Stimulated activated CD4-positive, alpha-beta T cell treated with anti-CD3 and anti-CD28 coated beads, Interleukin-15, amount 100 ng/mL, for 24 hours (primary cell): ENCODE data around the gene CNPY2.
"Not testable (repeated sequence)": the region's sequence is repeated elsewhere in the genome, so short reads cannot be mapped to it uniquely, and the experiment has no call there.

Source experiments
- DNase-seq: peaks from one replicate; pipeline ENCODE4 v3.0.0-alpha.2; 2020

CNPY2 gene

DNA sequence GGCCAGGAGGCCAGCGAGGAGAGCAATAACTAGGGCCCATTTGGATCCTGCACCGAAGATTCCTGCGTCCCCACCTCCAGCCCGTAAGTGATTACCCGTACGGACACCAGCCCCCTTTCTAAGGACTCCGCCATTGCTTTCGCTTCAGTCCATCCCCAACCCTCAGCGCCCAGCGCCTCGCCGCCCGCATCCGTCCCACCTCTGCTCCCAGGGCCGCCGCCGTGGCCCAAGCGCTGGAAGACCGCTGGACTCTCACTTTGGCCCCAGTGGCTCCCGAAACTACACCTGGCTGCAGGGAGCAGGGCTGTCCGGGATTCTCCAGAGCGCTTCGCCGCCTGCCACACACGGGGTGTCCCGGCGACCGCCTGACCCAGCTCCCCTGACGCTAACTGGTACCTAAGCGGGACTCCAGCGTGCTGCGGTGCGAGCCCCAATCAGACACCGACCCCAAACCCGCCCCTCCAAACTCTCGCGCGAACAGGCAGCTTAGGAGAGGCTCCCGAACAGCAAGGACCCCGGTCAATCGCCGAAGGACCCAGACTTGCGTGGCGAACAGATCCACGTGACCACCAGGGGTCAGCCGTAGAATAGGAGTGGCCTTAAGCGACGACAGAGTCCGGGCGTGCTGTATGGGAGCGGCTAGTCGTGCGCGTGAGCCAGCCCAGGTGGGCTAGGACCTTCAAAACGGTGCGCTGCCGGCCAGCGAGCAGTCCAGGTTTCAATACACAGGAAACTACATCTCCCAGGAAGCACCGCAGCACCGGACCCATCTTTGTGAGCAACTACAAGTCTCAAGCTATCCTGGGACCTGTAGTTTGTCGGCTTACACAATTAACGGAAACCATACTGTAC lies at the start of gene CNPY2:
TSS of gene CNPY2 (minus strand) at position 367 of the 852 bp plus-strand sequence. CDS start 771 bp downstream, outside the sequence.
- DNase-seq, result peak; percentile 97

DNA sequence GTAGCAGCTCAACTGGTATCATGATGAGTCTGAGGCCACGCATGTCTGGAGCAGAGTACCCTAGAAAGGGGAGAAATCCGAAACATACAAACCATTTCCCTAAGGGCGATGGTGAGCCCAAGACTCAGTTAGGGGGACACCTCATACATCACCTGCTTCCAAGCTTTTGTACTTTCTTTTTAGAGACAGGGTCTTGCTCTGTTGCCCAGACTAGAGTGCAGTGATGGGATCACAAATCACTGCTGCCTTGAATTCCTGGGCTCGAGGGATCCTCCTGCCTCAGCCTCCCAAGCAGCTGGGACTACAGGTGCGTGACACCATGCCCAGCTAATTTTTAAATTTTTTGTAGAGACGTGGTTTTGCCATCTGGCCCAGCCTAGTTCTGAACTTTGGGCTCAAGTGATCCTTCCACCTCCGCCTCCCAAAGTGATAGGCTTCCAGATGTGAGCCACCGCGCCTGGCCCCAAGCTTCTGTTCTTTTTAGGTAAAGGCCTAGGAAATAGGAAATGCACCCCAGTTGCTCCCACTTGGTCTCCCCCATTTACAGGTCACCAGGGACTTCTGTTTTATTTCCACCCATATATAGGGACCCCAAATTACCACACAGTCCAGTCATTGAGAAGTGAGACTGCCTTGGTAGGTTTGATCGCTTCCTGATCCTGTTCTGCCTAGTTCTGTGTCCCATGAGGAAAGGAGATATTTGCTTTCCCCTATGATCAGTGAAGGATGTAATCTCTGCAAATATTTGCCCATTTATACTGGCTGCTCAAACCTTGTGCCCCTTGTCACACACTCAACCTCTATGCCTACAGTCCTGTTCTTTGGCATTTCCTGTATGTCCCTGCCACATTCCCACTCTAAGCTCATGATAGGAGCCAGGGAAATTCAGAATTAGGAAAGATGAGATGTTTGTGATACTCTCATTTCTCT lies 46.6 kb upstream of the CNPY2 start, which contains the start of gene APOF:
TSS of gene APOF (minus strand) at position 728 of the 930 bp plus-strand sequence. CDS start at position 616, 112 bp downstream.
- DNase-seq, result no peak

DNA sequence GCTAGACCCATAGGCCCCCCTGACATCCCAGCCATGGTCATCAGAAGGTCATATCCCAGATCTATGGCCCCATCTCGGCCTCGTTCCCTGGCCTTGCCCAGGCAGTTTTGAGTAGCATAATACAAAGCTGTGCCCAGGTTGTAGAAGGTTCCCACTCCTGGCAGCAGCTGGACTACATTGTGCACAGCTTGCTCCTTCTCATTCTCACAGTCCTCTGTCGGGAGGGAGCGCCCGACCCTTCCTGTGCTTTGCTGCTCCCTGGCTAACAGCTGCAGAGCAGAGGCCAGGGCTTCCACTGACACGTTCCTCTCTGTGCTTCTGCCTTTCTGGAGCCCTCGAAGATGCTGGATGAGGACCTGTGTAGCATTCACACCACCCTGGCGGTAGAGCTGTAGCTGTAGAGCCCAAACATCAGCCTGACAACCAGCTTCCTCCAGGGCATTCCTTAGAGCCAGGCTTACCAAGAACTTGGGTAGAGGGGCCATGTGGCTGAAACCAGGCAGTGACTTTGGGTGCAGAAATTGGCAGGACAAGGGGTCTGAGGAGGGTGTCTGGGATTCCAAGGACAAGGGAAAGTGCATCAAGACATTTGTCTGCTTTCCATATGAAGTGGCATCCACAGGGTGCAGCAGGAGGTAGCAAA lies 45.8 kb upstream of the CNPY2 start:
- no peak for DNase-seq

DNA sequence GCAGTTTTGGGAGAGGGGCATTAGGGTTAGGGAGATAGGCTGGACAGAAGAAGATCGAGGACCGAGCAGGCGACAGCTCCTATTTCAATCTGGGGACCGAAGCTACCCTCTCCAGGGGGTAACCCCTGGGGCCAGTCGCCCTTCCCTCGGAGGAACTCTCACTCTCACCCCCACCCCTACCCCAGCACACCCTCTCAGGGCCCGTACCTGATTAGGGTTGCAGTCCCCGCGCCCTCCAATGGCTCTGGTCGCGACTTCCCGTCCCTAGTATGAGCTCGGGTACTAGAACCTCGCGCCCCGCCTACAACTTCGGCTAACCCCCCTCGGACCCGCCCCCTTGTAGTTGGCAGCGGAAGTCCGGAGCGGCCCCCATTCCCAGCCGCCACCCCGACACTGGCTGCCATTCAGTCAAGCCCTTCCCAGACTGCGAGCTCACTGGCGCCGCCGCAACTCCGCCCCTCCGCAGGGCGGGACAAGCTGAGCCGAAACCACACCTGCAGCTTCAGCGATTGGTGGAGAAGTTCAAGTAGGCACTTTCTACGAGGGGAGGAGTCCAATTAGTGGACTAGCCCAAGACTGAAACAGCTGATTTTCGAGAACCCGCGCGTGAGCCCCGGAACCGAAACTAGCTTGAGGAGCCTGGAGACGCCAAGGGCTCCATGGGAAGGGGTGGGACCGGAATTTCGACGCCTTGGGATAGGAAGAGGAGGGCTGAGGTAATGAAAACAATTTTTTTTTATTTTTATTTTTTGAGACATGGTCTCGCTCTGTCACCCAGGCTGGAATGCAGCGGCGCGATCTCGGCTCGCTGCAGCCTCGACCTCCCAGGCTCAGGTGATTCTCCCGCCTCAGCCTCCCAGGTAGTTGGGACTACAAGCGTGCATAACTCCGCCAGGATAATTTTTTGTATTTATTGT lies 44.3 kb upstream of the CNPY2 start, which contains the start of gene STAT2:
TSS of gene STAT2 (minus strand) at position 257 of the 917 bp plus-strand sequence. CDS start 3,536 bp downstream, outside the sequence.
- peak; percentile 99 for DNase-seq

DNA sequence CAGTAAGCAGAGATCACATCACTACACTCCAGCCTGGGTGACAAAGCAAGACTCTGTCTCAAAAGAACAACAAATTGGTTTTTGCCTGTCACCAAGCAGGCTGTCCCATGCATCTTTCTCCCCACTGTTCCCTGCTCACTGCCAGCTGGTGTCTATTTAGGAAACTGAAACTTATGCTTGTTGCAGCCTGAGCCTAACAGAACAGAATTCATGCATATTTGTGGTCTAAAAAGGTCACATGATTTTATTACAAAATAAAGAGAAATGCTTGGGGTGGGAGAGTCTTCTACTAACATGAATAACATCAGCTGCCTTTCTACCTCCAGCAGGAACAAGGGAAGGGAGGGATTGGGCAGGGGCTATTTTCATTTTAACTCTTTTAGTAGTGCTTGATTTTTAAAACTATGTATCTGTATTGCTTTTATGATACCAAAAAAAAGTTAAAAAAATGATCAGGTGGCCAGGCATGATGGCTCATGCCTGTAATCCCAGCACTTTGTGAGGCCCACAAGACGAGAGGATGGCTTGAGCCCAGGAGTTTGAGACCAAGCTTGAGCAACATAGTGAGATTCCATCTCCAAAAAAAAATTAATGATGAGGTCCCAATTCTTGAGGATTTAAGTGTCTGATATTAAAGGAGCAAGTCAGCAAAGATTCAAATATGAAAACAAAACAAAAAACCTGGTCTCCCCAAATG lies 43.2 kb upstream of the CNPY2 start:
- DNase-seq, result no peak

DNA sequence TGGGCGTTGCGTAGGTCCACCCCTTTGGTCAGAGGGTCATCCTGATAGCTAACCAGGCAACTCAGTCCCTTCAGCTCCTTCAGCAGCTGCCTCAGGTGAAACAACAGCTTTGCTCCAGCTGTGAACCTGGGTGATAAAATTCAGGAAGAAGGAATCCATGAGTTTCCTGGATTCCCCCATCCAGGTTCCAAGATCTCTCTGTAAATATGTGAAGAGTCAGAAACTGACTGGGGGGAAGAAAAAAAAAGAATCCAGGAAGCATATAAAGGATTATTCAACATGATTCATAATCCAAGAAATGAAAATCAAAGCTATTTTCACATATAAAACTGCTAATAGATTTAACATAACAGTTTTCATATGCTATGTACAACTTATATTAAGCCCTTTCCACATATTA lies 35.5 kb upstream of the CNPY2 start:
- DNase-seq, result no peak

DNA sequence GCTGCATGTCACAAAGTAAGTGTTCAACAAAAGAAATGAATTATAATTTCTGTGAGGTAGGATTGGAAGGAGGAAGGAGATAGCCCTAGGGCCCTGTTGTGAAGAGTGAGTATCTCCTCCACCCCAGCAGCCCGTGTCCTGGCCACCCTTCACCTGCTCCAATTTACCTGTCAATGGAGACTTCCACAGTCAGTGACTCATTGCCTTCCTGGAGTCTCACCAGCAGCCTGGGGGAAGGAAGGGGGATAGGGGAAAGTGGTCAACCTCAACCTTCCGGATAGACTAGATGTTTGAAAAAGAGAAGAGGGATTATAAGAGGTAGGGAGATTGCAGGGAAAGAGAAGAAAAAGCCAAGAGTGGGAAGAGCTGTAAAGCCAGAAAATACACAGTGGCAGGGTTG lies 34.9 kb upstream of the CNPY2 start:
- no peak for DNase-seq

DNA sequence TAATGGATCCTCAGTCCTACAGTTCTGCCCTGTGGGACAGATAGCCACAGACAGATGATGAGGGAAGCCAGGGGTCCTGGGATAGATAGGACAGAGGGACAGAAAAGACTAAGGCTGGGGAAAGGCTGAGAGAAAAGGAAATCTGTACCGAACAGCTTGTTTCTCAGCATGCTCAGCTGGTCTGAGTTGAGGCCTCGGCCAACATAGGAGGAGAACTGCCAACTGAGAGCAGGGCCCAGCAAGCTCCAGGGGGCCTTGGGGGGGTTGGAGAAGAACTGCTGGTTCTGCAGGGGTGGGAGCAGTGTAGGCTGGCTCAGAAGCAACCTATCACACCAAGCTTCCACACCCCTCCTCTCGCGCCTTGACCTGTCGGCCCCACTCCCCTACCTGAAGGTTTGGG lies 33.0 kb upstream of the CNPY2 start:
- no peak for DNase-seq

DNA sequence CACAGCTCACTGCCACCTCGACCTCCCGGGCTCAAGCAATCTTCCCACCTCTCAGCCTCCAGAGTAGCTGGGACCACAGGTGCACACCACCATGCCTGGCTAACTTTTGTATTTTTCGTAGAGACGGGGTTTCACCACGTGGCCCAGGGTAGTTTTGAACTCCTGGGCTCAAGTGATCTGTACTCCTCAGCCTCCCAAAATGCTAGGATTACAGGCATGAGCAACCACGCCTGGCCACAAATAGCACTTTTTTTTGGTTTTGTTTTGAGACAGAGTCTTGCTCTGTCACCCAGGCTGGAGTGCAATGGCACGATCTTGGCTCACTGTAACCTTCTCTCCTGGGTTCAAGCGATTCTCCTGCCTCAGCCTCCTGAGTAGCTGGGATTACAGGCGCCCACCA lies 31.5 kb upstream of the CNPY2 start:
- not testable (repeated sequence) for DNase-seq

DNA sequence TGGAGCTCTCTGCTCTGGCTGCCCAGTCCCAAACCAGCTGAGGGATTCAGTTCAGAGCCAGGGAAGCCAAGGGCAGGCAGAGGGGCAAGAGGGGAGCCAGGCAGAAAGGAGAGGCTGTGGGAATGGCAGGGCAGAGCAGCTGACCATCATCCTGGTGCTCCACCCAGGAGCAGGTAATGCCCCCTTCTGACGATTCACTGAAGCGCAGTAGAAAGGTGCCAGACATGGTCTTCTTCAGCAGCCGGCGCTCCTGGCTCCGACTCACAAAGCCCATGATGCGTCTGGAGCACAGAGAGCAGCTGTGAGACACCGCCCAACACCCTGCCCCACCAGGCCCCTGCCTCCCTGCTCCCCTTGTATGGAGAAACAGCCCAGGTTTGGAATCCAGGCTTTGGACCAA lies 30.9 kb upstream of the CNPY2 start:
- peak; percentile 26 for DNase-seq

DNA sequence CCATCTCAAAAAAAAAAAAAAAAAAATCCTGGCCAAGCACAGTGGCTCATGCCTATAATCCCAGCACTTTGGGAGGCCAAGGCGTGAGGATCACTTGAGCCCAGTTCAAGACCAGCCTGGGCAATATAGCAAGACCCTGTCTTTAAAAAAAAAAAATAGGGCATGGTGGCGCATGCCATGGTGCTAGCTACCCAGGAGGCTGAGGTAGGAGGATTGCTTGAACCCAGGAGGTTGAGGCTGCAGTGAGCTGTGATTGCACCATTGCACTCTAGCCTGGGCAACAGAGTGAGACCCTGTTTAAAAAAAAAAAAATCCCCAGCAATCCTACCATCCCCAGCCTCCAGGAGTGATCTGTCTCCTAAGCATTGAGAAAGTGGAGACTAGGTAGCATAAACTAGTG lies 26.5 kb upstream of the CNPY2 start:
- not testable (repeated sequence) for DNase-seq

DNA sequence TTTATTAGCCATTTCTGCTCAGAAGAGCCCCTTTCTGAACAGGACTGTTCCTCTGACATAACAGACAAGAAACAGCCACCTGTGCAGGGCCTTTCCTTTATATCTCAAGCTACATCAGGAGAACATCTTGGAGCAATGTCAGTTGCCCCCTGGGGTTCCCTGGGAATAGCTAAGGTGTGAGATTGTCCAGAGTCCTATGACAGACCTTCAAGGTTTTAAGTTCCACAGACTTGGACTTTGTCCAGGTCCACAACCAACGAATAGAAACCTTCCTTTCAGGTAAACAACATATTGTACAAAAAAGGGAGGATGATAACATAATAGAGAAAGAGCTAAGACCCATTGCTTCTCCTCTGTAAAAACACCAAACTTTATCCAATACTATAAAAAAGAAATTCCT lies 25.8 kb upstream of the CNPY2 start:
- no peak for DNase-seq

DNA sequence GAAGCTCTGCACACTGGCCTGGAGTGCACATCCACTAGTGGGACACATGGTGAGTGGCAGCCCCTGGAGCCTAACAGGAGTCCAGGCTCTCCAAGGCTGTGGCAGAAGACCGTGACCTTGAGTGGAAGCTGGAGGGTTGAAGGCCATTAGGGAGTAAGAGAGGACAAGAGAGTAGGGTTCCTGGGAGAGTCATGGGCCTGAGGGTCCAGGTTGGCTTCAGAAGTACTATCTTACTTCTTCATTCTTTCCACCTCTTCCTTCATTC lies 23.3 kb upstream of the CNPY2 start:
- DNase-seq, result no peak

DNA sequence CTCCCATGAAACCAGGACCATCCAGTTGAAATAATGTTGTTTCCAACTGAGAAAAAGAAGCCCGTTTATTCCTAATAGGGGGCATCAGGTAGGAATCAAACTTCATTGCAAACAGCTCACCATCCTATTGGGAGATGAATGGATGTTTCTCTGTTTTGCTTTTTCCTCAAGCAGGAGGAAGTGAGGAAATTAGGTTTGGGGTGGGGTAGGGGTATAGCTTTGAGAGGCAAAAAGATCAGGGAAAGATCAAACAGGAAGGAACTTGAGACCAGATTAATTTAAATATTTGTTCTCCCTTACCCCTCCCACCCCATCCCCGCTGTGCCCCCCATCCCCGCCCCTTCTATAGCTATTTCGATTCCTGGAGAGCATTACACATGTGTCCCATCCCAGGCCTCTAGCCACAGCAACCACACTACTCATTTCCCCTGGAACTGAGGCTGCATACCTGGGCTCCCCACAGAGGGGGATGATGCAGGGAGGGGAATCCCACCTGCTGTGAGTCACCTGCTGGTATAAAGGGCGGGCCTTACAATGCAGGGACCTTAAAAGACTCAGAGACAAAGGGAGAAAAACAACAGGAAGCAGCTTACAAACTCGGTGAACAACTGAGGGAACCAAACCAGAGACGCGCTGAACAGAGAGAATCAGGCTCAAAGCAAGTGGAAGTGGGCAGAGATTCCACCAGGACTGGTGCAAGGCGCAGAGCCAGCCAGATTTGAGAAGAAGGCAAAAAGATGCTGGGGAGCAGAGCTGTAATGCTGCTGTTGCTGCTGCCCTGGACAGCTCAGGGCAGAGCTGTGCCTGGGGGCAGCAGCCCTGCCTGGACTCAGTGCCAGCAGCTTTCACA lies 22.7 kb upstream of the CNPY2 start, which contains the start of gene IL23A:
TSS of gene IL23A (plus strand) at position 577 of the 850 bp plus-strand sequence. CDS start at position 738, 161 bp downstream.
- DNase-seq, result peak; percentile 91

DNA sequence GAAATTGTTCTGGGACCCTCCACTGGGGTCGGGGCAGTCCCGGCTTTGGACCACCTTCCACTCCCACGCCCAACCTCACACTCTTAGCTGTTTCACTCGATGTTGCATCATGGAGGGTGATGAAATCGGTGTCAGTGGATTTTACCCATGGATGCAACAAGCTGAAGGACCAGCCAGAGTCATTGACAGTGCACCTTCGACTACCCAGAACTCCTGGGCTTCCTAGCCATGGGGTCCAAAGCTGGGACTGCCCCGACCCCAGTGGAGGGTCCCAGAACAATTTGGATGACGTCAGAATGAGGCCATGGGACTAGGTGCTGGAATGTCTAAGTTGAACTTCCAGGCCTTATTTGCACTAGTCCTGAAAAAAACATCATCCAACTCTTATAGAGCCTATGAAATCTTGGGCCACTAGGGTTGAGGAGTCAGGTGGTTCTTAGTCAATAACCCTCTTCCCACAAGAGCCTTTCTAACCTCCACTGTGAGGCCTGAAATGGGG lies 22.0 kb upstream of the CNPY2 start:
- no peak for DNase-seq

DNA sequence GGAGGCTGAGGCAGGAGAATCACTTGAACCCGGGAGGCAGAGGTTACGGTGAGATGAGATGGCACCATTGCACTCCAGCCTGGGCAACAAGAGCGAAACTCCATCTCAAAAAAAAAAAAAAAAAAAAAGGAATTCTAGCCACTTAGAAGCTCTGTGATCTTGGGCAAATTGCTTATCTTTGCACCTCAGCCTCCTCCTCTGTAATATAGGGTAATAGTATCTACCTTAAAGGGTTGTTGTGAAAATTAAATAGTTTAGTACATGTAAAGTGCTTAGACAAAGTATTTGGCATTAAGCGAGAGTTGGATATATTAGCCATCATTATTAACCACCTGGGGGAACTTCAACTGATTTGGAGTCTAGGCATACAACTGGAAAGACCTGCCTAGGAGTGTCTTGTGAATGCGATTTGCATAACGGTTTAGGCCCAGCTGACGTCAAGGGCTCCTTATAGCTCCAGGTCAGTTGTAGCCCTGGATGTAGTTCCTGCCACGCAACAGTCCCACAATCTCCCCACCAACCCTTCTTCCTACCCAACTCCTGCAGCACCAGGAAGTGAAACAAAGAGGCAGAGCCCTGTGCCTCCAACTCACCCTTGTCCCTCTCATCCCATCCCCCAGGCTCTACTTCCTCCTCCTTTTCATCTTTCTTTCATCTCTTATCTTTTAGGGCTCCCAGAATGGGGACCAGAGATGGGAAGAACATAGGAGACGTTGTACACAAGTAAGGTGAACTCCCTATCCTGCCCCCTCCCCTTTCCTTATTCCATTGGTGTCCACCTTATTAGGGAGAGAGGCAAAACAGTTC lies 20.8 kb upstream of the CNPY2 start:
- DNase-seq, result no peak

DNA sequence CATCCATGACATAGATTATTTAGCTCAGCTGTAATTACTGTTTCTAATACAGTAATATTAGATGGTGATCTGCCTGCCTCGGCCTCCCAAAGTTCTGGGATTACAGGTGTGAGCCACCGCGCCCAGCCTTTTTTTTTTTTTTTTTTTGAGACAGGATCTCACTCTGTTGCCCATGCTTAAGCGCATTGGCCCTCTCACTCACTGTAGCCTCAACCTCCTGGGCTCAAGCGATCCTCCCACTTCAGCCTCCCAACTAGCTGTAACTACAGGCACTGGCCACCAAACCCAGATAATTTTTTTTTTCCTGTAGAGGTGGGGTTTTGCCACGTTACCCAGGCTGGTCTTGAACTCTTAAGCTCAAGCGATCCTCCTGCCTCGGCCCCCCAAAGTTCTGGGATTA lies 19.7 kb upstream of the CNPY2 start:
- DNase-seq, result not testable (repeated sequence)

DNA sequence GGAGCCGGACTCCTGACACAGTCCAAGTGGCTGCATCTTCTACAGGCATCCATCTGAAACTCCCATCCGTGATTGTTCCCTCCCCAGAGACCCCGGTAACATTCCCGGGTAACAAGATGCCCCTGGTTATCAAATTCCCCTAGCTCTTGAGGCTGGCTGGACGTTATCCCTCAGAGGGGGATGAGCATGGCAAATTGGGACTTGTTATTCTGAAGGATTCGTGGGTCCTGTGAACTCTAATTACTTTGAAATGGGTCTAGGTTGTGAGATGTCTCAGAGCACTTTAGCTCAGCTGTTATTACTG lies 18.7 kb upstream of the CNPY2 start:
- no peak for DNase-seq
